AG04449 (cell line): ENCODE results near the gene FOXP1.

Experiments used
- CTCF ChIA-PET: fragments of 350-600 bp; formaldehyde crosslinking; extraction: SDS; loops from one replicate; lab custom pipeline; 2021; ENCODE audit warnings: antibody characterized with exemption; lab: Yijun Ruan, JAX
- POLR2A ChIA-PET: fragments of 400-600, 350-600 bp; formaldehyde crosslinking; extraction: SDS; loops from one replicate; lab custom pipeline; 2020; ENCODE audit warnings: antibody characterized with exemption, inconsistent platforms; lab: Yijun Ruan, JAX
- DNase-seq: peaks from one replicate; pipeline ENCODE4 v3.0.0-alpha.2; 2010; ENCODE audit warnings: low read depth, low spot score
- H3K4me3 ChIP-seq: 2 replicates; pipeline ENCODE4 v1.5.1; 2011; ENCODE audit warnings: low read depth, mild to moderate bottlenecking, control low read depth, low read length
- TF ChIP-seq, protein P1 (sequence below): IDR thresholded peaks from one replicate; pipeline ENCODE4 v1.5.1; 2011; ENCODE audit warnings: mild to moderate bottlenecking, moderate library complexity, low read length, control low read depth, inconsistent platforms; ENCODE audit not compliant: insufficient read depth; ENCODE audit errors: missing control alignments

The FOXP1 gene

DNA sequence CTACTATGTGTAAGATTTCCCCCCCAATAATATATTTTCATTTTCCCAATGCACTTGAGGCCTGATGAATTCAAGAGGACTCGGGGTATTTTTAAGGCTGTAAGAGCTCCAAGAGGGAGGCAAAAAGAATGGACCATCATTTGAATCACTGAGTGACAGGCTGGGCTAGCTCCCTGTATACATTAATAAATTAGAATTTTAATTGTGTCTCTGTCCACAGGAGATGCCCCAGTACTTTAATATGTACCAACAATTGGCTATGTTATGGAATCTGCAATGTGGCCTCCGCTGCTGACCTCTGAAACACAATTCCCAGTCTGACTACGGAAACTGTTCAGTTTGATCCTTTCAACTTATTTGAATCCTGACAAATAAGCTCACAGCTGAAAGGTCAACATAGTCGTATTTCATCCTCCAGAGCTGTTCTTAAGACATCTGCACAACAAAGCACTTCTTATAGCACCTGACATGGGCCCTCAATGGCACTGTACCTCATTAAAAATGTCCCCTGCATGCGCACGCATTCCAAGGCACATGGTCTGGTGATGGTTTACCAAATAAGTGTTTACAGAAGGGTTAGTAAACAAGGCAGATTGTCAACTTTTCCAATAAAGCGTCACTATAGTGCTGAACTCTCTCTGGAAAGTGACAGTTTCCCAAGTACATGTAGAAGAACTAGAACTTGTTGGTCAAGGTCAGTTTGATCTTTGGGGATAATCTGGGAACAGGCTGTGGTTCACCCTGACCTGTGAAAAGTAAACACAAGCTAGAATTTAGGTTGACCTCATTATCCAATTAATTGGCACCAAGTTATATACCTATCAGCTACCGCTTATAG is 472.9 kb downstream of the FOXP1 start:
- POLR2A ChIA-PET: interaction anchor here (1.5 kb wide), 1 partner anchor 20 kb away, joined by 4 read pairs; no protein-coding TSS in a partner anchor
- TF ChIP-seq, protein P1, sequence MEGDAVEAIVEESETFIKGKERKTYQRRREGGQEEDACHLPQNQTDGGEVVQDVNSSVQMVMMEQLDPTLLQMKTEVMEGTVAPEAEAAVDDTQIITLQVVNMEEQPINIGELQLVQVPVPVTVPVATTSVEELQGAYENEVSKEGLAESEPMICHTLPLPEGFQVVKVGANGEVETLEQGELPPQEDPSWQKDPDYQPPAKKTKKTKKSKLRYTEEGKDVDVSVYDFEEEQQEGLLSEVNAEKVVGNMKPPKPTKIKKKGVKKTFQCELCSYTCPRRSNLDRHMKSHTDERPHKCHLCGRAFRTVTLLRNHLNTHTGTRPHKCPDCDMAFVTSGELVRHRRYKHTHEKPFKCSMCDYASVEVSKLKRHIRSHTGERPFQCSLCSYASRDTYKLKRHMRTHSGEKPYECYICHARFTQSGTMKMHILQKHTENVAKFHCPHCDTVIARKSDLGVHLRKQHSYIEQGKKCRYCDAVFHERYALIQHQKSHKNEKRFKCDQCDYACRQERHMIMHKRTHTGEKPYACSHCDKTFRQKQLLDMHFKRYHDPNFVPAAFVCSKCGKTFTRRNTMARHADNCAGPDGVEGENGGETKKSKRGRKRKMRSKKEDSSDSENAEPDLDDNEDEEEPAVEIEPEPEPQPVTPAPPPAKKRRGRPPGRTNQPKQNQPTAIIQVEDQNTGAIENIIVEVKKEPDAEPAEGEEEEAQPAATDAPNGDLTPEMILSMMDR: no peak
- no peak overlapping the region for H3K4me3 ChIP-seq
- DNase-seq: no peak
- CTCF ChIA-PET: interaction anchor here (1.1 kb wide), 1 partner anchor 49 kb away, joined by 3 read pairs; no protein-coding TSS in a partner anchor

DNA sequence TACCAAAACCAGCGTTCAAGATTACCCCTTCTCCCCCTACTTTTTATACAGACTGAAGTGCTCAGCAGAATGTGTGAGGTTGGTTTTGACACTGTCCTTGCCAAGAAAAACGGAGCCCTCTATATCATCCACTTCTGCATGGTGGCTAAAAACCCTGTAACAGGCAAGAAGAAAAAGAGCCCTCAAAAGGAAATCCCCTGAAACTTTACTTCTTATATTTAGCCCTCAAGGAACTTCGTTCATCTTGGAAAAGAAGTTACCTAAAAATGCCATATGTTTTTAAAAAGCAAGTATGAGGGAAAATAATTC is 473.6 kb downstream of the FOXP1 start:
- DNase-seq: no peak
- TF ChIP-seq, protein P1: no peak
- H3K4me3 ChIP-seq: no peak overlapping the region
- POLR2A ChIA-PET: interaction anchor here (1.5 kb wide), 1 partner anchor 21 kb away, joined by 4 read pairs; no protein-coding TSS in a partner anchor
- CTCF ChIA-PET: no interaction called here

DNA sequence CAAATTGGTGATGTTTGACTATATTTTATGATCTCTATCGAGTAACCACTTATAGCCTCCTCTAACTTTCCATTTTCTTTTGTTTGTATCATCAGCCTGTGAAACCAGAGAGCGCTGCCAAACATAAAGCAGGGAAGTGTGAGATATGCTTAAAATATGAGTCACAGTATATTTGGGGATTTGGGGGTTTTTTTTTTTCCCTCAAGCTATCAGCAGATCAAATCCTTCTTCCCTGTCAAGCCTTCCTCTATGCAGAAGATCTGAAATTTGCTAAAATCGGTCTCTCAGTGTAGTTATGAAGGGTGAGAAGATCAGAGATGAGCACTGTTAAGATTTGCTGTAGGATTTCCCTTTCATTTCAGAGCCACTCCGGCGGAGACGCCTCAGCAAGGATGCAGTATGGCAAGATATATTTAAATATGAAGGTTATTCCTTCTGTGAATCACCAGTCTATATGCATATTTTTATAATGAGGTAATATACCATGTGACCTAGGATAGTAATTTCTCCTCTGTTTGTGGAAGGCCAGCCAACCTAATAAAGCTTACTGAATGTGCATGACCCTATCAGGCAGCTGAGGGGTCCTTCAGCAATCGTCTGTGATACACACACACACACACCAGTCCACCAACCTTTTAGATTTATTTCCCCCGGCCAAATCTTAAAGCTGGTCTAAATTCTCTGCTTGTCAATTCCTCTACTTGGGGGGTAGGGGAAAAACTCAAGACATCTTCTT is 474.1 kb downstream of the FOXP1 start:
- ChIA-PET POLR2A (interaction anchor here (1.5 kb wide), 1 partner anchor 21 kb away, joined by 4 read pairs; no protein-coding TSS in a partner anchor), CTCF (no interaction called here)
- DNase-seq: no peak
- TF ChIP-seq, protein P1: no peak
- peak overlapping the region; percentile 37 for H3K4me3 ChIP-seq

DNA sequence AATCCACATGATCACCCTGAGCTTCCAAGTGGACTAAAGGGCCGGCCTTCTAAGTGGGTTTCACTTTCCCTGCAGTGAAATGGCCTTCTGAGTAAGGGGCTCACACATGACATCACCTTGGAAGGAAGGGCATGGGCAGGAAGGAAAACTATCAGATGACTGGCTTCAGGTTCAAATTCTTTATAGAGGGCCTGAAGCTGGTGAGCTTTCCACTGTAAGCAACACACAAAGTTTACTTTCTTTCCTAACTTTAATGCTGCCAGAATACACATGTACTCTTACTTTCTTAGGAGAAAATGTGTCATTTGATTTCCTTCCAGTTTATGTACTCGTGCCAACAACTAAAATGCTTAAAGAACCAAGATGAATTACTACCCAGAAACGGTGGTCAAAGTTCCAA is 475.6 kb downstream of the FOXP1 start:
- TF ChIP-seq, protein P1: no peak
- no peak overlapping the region for H3K4me3 ChIP-seq
- ChIA-PET CTCF (interaction anchor here (1.1 kb wide), 1 partner anchor 101 kb away, joined by 3 read pairs; no protein-coding TSS in a partner anchor), POLR2A (no interaction called here)
- DNase-seq: no peak

DNA sequence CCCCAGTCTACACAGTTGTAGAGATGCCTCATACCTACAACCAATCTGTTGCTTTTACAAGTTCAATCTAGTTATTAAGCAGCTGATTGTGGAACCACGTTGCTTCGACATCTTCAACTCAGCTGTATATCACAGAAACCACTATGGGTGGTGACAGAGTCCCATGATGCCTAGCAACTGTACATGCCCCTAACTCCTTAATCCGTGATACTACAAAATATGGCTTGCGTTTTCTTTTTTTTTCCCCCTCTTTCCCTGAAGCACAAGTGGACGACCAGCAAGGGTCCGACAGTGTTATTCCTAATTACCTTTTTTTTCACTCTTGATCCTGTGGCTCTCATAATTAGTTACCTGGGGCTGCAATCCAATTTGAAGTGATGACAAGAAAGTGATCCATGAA is 478.6 kb downstream of the FOXP1 start:
- ChIA-PET POLR2A (no interaction called here), CTCF (no interaction called here)
- no peak for DNase-seq
- TF ChIP-seq, protein P1: no peak
- no peak overlapping the region for H3K4me3 ChIP-seq

DNA sequence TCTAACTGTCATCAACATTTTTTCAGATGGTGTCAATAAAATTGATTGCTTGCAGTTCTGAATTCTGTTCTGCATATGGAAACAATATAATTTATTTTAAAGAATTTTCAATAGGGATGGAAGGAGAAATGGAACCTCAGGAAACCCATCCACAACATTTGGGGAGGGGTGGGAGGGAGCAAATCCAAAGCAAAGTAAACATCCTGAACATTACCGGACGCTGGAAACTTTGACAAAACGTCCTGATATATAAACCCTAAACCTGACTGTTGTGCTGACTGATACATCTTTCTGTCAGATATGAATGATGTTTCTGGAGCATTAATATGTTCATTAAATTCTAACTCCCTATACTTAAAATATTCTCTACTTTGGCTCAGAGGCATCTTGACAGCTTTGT is 479.0 kb downstream of the FOXP1 start:
- H3K4me3 ChIP-seq: no peak overlapping the region
- CTCF ChIA-PET: no interaction called here
- DNase-seq: no peak
- POLR2A ChIA-PET: interaction anchor here (0.6 to 1.0 kb wide), 2 partner anchors 106 to 479 kb away, joined by 3 read pairs; partner anchors contain the start of gene FOXP1
- TF ChIP-seq, protein P1: no peak
